ENCODE results near the gene RAP1GAP. TPM values are rescaled to one million over a fixed set of nuclear protein-coding genes. Genes with fewer than 3 reads are reported as not detected.

RAP1GAP gene
- total RNA-seq (2014; rRNA removed; shearing (Covaris generic)) = 0.03 and 0.19 TPM in 2 replicates
- 0.02 and 0.33 TPM in 2 replicates for polyA plus RNA-seq (2015; cell fraction: cytosol; rRNA removed)
- polyA plus RNA-seq (2015; cell fraction: nucleus; rRNA removed) = 0.14 and 0.17 TPM in 2 replicates

DNA sequence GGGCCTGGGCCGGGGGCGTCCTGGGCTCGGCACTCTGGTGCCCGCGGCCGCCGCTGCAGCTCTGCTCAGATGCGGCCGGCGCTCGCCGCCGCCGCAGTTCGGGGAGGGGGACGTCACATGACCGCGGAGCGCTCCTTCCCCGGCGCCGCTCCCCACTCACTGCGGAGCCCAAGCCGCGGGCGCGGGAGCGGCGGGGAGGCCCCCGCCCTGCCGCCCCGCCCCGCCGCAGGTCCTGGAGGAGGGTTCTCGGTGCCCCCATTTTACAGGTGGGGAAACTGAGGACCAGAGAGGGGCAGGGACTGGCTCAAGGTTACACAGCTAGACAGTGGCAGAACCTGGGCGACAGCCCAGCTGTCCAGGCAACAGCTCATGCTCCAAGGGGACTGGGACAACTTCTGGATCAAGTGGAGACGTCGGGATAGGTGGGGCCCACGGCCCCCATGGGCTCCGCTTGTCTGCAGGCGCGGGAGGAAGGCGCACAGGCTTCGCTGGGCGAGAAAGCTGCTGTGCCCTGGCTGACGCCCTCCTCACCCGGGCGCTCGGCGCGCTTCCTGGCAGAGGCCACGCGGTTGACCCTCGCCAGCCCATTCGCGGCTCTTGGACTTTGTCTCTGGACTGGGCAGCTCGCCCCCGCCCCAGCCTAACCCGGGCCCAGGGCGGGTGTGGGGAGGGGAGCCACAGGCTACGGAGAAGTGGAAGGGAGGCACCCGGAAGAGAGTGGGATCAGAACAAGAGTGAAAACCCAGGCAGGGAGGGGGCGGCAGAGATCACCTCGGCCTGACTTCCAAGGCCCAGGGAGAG lies at the start of gene RAP1GAP:
Gene RAP1GAP, minus strand, starts transcription at position 100 of the 801 bp plus-strand sequence. CDS start 49,325 bp downstream, outside the sequence.
- no peak for DNase-seq (ENCODE audit: low read depth)

- no peak for DNase-seq (ENCODE audit: low read depth)
Measured at GRCh38 chr1:21716169-21716568, 47.0 kb upstream of the RAP1GAP start.

DNA sequence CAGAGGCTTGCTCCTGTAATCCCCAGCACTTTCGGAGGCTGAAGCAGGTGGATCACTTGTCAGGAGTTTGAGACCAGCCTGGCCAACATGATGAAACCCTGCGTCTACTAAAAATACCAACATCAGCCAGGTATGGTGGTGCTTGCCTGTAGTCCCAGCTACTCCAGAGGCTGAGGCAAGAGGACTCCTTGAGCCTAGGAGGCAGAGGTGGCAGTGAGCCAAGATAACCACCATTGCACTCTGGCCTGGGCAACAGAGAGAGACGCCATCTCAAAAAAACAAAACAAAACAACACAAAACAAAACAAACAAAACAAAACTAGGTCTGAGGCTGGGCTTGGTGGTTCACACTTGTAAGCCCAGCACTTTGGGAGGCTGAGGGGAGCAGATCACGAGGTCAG lies 38.7 kb upstream of the RAP1GAP start:
- DNase-seq (ENCODE audit: low read depth) = no peak

- DNase-seq (ENCODE audit: low read depth) = no peak
Measured at GRCh38 chr1:21707086-21707840, 38.1 kb upstream of the RAP1GAP start.

DNA sequence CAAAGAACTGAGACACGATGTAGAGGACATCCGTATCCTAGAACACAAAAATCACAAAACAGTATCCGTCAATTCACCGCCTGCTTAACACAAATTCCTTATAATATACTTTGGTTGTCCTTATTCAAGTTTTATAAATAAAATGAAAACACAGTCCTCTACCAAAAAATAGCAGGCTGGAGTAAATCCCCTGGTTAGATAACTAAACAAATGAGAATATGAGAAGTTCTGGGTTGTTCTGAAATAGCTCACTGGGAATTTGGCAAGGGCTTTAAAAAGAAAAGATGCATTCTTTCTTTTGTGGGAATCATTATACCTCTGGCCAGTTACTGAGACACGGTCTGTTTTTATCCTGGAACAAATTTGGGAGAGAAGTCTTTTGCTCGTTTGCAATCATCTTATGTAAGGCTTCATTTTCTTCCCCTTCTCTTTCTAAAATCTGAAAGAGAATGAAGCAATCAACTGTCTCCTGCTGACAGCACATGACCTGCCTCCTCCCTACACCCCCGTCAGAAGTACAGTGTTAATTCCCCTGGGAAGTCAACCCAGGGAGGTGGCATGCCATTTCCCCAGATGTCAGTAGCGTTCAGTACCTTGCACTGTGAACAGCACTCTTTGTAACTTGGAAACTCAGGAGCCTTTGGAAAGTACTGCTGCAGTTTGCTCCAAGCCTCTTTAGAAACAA lies 37.1 kb upstream of the RAP1GAP start:
- no peak for DNase-seq (ENCODE audit: low read depth)

GRCh38 chr1:21705303-21705980 lies 36.3 kb upstream of the RAP1GAP start:
- no peak for DNase-seq (ENCODE audit: low read depth)

- no peak for DNase-seq (ENCODE audit: low read depth)
Measured at GRCh38 chr1:21704145-21704544, 35.0 kb upstream of the RAP1GAP start.

- DNase-seq (ENCODE audit: low read depth) = peak; percentile 17
Measured at GRCh38 chr1:21703318-21703963, 34.3 kb upstream of the RAP1GAP start.

DNA sequence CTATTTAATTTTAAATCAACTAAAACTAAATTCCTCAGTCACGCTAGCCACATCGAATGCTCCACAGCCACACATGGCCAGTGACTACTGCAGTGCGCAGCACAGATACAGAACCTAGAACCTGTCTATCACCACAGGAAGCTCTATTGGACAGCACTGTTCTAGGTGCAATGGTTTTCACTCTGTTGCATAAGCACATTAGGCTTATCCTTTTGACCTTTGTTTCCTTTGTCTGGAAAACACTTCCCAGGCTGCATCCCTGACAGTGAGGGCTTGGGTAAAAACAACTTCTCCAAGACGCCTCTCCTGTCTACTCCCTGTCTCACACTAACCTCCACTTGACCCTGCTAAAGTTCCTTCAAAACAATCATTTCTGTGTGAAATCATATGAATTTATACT lies 33.6 kb upstream of the RAP1GAP start:
- no peak for DNase-seq (ENCODE audit: low read depth)

DNA sequence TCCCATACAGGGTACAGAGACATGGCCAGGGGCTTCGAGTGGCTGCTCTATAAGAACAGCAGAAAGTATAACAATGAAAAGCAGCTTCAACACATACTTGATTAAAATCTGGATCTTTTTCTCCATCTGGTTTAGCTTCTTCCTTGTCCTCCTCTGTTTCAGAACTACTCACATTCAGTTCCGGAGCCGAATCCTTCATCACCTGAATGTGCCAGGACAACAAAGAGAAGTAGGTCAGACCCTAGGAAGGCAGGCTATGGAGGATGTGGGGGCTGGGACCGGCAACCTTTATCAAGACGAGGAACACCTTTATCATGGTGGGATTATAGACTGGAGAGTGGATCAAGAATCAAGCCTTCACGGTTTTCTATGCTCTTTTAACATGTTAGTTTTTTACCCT lies 32.2 kb upstream of the RAP1GAP start:
- DNase-seq (ENCODE audit: low read depth) = no peak

DNA sequence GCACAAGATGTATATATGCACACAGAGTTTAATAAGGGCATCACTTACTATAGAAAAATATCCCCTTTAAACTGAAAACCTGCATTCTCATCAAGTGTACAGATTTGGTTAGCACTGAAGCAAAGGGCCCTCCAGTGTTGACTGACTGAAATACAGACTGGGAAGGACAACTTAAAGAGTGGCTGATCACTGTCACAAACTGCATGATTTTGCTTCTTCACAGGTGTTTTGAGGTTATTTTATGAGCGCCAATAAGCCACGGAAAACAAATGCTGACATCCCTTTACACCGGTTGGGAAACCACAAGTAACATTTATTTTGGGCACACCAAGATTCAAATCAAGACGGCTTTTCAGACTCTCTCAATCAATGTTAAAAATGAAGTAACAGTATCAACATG lies 30.9 kb upstream of the RAP1GAP start:
- no peak for DNase-seq (ENCODE audit: low read depth)

DNA sequence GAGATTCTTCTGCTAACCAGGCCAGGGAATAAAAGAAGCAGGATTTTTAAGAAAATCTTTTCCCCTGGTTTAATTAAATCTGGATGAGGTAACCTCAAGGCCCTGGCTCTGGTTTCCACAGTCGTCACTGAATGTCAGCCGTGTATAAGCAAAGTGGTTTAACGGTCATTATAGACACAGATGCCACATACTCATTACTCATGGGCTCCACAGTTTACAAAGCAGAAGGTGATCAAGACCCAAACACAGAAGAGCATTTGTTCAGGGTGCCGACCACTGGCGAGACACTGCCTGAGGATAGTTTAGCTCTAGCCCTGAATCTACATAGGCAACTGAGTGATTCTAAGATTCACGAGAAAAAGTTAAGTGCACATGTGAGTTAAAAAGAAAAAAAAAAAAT lies 27.8 kb upstream of the RAP1GAP start:
- DNase-seq (ENCODE audit: low read depth) = no peak

- DNase-seq (ENCODE audit: low read depth) = no peak
Measured at GRCh38 chr1:21693732-21694131, 24.6 kb upstream of the RAP1GAP start.

DNA sequence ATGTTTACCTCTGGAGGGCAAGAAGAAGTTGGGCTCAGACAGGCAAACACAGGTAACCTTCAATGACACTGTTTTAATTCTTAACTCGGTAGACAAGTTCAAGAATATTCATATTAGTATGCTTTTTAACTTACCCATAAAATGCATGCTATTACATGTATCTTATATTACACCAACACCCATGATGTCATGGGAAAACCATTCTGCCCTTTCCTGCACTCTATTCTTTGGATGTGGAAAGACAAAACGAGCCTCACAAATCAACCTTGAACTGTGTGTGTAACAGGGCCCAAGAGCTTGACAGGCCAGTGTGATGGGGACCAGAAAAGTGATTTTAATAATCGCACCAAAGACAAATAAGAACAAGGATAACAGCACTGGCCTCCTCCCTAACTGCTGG lies 22.6 kb upstream of the RAP1GAP start:
- no peak for DNase-seq (ENCODE audit: low read depth)

DNA sequence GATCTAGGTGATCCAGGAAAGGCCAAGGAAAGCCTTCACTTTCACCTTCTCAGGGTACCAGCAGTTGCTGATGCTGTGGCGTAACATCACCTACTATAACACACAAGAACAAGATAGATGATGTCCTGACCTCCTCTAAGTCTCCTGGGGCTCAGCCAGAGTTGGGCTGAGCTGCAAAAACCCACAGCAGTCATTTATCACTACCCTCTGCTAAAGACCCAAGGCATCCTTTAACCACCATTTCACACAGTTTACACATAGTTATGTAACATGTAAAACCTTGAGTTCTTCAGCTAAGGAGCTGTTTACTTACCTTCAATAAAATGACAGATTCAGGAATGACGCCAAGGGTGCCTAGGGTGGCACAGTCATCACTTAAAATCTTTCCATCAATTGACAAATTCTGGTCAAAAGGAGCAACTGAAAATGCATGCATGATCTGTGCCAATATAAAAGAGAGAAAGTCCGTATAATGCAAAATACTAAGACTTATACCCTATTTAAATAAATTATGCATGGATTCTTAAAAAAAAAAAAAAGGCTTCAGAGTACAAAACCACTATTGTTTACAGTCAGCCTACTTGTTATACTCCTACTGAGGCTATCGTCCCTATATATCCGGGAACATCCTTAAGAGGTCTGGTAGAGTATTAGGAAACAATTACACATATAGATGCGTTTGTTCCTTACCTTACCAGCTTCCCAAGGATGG lies 20.7 kb upstream of the RAP1GAP start:
- no peak for DNase-seq (ENCODE audit: low read depth)

DNA sequence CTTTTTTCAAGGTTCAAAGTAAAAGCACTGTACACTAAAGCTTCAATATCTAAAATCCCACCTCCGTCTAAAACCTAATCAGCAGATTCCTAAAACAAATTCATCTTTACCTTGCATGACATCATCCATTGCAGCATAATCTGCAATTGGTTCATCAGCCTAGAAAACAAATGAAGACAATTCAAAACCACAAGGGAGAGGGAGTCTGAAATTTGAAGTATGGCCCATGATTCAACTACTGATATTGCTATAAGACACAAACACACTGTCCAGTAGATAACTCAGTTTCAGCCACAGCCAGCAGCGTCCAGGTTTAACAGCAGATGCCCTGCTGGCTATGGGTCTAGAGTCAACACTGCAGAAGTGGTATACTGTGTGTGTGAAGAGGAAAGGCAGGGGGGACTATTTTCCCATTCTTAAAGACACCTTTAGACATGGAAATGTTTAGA lies 17.9 kb upstream of the RAP1GAP start:
- no peak for DNase-seq (ENCODE audit: low read depth)

DNA sequence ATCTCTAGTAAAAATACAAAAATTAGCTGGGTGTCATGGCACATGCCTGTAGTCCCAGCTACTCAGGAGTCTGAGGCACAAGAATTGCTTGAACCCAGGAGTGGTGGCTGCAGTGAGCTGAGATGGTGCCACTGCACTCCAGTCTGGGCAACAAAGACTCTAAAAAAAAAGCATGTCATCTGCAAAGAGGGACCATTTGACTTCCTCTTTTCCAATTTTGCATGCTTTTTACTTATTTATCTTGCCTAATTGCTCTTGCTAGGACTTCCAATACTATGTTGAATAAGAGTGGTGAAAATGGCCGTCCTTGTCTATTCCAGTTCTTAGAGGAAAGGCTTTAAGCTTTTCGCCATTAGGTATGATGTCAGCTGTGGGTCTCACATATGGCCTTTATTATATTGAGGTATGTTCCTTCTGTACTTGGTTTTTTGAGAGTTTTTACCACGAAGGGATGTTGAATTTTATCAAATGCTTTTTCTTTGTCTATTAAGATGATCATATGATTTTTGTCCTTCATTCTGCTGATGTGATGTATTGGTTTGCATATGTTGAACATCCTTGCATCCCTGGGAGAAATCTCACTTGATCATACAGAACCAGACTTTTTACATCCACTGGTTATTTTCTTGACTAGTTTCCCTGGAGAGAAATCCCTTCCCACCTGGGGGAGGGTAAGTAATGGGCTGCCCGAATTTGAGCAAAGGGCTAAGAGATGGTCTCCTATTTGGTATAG lies 17.0 kb upstream of the RAP1GAP start:
- DNase-seq (ENCODE audit: low read depth) = no peak

- DNase-seq (ENCODE audit: low read depth) = no peak
Measured at GRCh38 chr1:21681426-21681825, 12.3 kb upstream of the RAP1GAP start.

GRCh38 chr1:21680918-21681317 lies 11.8 kb upstream of the RAP1GAP start:
- DNase-seq (ENCODE audit: low read depth) = no peak

Measured in HT1080 (cell line).